Stomach (tissue), 4 donors: ENCODE data around the gene MRPS33.

ENCODE experiments used
- CTCF ChIP-seq, 7 experiments: fragments of 450-650 bp in 4 of 7; fragments of 200-600 bp in 3 of 7; sonication (generic) in 3 of 7; IDR thresholded peaks; one replicate each; pipeline ENCODE4 v1.5.1; 2016 to 2019; ENCODE audit warnings: antibody characterized with exemption in 7 of 7, control low read depth in 2 of 7, mild to moderate bottlenecking in 1 of 7
- EP300 ChIP-seq: sonication (generic); formaldehyde crosslinking; IDR thresholded peaks from one replicate; pipeline ENCODE4 v1.6.1; 2017; ENCODE audit warnings: antibody characterized with exemption
- POLR2A ChIP-seq, 4 donors: fragments of 450-650 bp; IDR thresholded peaks; one replicate each; pipeline ENCODE4 v1.6.1; 2016; ENCODE audit warnings: antibody characterized with exemption in 4 of 4, control low read depth in 2 of 4, mild to moderate bottlenecking in 1 of 4, moderate library complexity in 1 of 4

GRCh38 chr7:140977741-140978140, 37.0 kb downstream of the MRPS33 start:
- TF ChIP-seq POLR2A (IDR thresholded peaks at IDR 0.05) (no peak), CTCF (IDR thresholded peaks at IDR 0.05) (no peak), EP300 (no peak)
